Nephron (organoid): ENCODE measurements around the gene KRTCAP3.

ENCODE experiments used
- H3K27ac Mint-ChIP-seq, 3 experiments: 2 replicates each; pipeline ENCODE4 v1.8.0; 2020; ENCODE audit warnings: mixed read lengths in 3 of 3, mild to moderate bottlenecking in 2 of 3, moderate library complexity in 1 of 3
- H3K27me3 Mint-ChIP-seq: 2 replicates; pipeline ENCODE4 v1.8.0; 2021; ENCODE audit warnings: low read depth, mild to moderate bottlenecking, moderate library complexity, mixed read lengths
- H3K36me3 Mint-ChIP-seq: 2 replicates; pipeline ENCODE4 v1.8.0; 2020; ENCODE audit warnings: low read depth, mixed read lengths
- H3K4me1 Mint-ChIP-seq: 2 replicates; pipeline ENCODE4 v1.8.0; 2020; ENCODE audit warnings: mixed read lengths
- H3K4me3 Mint-ChIP-seq, 3 experiments: 2 replicates each; pipeline ENCODE4 v1.8.0; 2020; ENCODE audit warnings: mild to moderate bottlenecking in 3 of 3, mixed read lengths in 3 of 3, moderate library complexity in 2 of 3
- H3K9me3 Mint-ChIP-seq: 2 replicates; pipeline ENCODE4 v1.8.0; 2020; ENCODE audit warnings: mixed read lengths
- TF ChIP-seq, protein P1 (sequence below), 3 experiments: fragments of 200-600 bp; sonication (generic); IDR thresholded peaks; one replicate each; pipeline ENCODE4 v1.5.0; 2021; ENCODE audit warnings: antibody characterized with exemption in 3 of 3; ENCODE audit not compliant: unreplicated experiment in 3 of 3

The KRTCAP3 gene

DNA sequence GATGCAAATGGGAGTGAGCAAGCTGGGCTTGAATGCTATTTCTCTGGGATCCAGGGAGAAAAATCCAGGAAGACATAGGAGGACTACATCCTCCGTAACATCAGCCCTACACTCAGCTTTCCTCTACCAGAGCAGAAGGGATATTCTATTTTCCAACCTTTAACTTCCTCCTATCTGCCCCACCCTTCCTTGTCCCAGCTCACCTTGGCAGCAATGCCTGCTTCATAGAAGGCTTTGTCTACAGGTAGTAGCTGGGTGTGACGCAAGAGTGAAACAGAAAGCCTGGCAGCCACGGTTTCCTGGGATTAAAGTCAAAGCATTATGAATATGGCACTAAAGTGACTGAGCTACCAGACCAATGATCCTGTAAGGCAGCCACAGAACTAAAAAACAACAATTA, 3.9 kb downstream of the KRTCAP3 start:
- H3K27ac Mint-ChIP-seq = no peak overlapping the region
- peaks cover 63% of the 10 kb centered on the region for H3K36me3 Mint-ChIP-seq
- TF ChIP-seq, protein P1, sequence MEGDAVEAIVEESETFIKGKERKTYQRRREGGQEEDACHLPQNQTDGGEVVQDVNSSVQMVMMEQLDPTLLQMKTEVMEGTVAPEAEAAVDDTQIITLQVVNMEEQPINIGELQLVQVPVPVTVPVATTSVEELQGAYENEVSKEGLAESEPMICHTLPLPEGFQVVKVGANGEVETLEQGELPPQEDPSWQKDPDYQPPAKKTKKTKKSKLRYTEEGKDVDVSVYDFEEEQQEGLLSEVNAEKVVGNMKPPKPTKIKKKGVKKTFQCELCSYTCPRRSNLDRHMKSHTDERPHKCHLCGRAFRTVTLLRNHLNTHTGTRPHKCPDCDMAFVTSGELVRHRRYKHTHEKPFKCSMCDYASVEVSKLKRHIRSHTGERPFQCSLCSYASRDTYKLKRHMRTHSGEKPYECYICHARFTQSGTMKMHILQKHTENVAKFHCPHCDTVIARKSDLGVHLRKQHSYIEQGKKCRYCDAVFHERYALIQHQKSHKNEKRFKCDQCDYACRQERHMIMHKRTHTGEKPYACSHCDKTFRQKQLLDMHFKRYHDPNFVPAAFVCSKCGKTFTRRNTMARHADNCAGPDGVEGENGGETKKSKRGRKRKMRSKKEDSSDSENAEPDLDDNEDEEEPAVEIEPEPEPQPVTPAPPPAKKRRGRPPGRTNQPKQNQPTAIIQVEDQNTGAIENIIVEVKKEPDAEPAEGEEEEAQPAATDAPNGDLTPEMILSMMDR (IDR thresholded peaks at IDR 0.05; ENCODE audit: unreplicated experiment in 3 of 3) = no peak
- no peaks in the 10 kb centered on the region for H3K9me3 Mint-ChIP-seq
- H3K27me3 Mint-ChIP-seq = no peaks in the 10 kb centered on the region
- H3K4me3 Mint-ChIP-seq = no peak overlapping the region
- H3K4me1 Mint-ChIP-seq = no peaks in the 10 kb centered on the region

DNA sequence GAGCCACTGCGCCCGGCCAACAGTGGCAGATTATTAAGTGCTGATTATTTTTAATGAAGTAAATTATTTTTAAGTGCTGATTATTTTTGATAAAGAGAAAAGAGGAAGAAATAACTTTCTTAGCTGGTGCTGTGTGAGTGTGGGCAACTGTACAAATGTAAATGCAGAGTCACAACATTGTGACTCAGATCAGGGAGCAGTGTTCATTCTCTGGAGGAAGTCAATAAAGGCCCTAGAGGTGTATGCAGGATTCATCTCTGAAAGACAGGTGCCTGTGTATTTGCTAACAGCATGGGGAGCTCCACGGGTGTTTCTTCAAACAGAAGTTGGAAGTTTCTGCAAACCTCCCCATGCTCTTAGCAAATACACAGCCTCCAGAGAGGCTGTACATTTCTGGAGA, 6.2 kb downstream of the KRTCAP3 start:
- Mint-ChIP-seq H3K27me3 (no peaks in the 10 kb centered on the region), H3K36me3 (peaks cover 63% of the 10 kb centered on the region), H3K4me1 (no peaks in the 10 kb centered on the region), H3K27ac (no peak overlapping the region), H3K9me3 (no peaks in the 10 kb centered on the region), H3K4me3 (no peak overlapping the region)
- TF ChIP-seq, protein P1 (IDR thresholded peaks at IDR 0.05; ENCODE audit: unreplicated experiment in 3 of 3) = no peak

DNA sequence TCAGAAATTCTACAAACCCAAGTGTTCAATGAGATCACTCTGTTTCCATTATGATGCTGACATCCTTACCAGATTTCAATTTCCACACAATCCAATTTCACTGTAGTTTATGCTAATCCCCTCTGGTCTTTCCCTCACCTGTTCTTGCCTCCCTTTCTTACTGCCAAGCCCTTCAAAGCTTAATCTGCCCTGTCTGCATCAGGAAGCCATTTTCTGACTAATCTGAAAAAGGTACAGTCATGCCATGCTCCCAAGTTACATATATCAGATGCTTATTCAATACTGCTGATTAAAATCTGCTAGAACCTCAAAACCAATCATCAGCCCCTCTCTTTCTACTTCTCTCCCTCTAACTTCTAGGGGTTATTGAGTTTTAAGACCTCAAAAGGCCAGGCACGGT, 8.9 kb downstream of the KRTCAP3 start:
- Mint-ChIP-seq H3K9me3 (no peaks in the 10 kb centered on the region), H3K27me3 (no peaks in the 10 kb centered on the region), H3K4me3 (no peak overlapping the region), H3K27ac (no peak overlapping the region), H3K36me3 (peaks cover 71% of the 10 kb centered on the region), H3K4me1 (no peaks in the 10 kb centered on the region)
- TF ChIP-seq, protein P1 (IDR thresholded peaks at IDR 0.05; ENCODE audit: unreplicated experiment in 3 of 3) = no peak

DNA sequence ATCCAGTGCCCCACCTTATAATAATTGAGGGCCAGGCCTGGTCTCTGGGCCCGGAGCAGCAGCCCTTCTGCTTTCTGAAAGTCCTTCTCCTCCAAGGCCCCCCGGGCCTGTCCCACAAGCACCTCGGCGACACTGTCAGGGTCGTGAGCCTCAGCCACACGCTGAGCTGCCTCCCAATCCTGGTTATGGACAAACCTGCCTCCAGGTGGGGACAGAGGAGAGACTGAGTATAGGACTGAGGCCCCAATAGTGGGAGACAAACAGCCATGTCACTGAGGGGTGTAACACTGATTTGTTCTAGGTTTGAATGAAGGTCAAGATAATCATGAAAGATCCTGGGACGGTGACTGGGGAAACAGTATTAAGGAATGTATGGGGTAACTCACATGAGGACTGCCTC, 11.8 kb downstream of the KRTCAP3 start:
- Mint-ChIP-seq H3K4me3 (no peak overlapping the region), H3K9me3 (no peaks in the 10 kb centered on the region), H3K36me3 (peaks cover 73% of the 10 kb centered on the region), H3K27ac (no peak overlapping the region), H3K4me1 (no peaks in the 10 kb centered on the region), H3K27me3 (no peaks in the 10 kb centered on the region)
- TF ChIP-seq, protein P1 (IDR thresholded peaks at IDR 0.05; ENCODE audit: unreplicated experiment in 3 of 3) = no peak

DNA sequence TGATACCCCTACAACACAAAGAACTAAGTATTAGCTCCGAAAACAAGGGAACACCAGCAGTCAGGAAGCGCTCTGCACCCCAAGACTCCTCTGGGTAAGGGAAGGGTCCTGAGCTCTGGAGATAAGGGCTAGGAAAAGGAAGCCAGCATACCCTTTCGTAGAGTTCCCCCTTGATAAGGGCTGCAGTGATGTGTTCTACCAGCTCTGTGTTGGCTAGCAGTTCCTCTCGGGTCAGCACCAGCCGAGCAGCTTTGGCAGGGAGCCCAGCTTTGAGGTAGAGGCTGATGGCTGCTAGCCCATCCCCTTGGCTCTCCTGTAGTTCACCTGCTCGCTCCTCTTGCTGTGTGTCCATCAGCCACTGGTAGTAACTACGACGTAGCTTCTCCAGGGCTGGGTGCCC, 18.9 kb downstream of the KRTCAP3 start:
- H3K4me1 Mint-ChIP-seq = no peaks in the 10 kb centered on the region
- TF ChIP-seq, protein P1 (IDR thresholded peaks at IDR 0.05; ENCODE audit: unreplicated experiment in 3 of 3) = no peak
- H3K9me3 Mint-ChIP-seq = no peaks in the 10 kb centered on the region
- H3K27ac Mint-ChIP-seq = no peak overlapping the region
- H3K4me3 Mint-ChIP-seq = no peak overlapping the region
- peaks cover 52% of the 10 kb centered on the region for H3K36me3 Mint-ChIP-seq
- no peaks in the 10 kb centered on the region for H3K27me3 Mint-ChIP-seq

DNA sequence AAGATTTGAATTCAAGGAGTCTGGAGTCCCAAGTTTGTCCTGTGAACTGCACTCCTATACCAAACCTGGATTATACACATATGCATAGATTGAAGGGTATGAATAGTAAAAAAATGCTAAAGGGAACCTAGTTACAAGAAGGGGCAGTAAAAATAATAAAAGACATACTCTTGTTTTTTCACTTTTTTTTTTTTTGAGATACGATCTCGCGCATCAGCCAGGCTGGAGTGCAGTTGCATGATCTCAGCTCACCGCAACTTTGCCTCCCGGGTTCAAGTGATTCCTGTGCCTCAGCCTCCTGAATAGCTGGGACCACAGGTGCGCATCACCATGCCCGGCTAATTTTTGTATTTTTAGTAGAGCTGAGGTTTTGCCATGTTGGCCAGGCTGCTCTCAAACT, 22.3 kb downstream of the KRTCAP3 start:
- Mint-ChIP-seq H3K27me3 (no peaks in the 10 kb centered on the region), H3K36me3 (peaks cover 26% of the 10 kb centered on the region)
- TF ChIP-seq, protein P1 (IDR thresholded peaks at IDR 0.05; ENCODE audit: unreplicated experiment in 3 of 3) = no peak

More for the DNA sequence above, 22.3 kb downstream of the KRTCAP3 start:
- Mint-ChIP-seq H3K4me1 (no peaks in the 10 kb centered on the region), H3K4me3 (no peak overlapping the region), H3K9me3 (no peaks in the 10 kb centered on the region), H3K27ac (no peak overlapping the region)
